Loucy (cell line): ENCODE data around the gene RIPK4.

Experiments used
- EZH2phosphoT487 ChIP-seq: fragments of 200-600 bp; IDR thresholded peaks from 2 replicates; pipeline ENCODE4 v1.6.1; 2018; ENCODE audit warnings: antibody characterized with exemption, mild to moderate bottlenecking, moderate library complexity, borderline replicate concordance
- TF ChIP-seq, protein P1 (sequence below): fragments of 200-600 bp; sonication (generic); conservative IDR thresholded peaks from 2 replicates; pipeline ENCODE4 v1.5.1; 2014; ENCODE audit warnings: mild to moderate bottlenecking, antibody characterized with exemption, low read length

DNA sequence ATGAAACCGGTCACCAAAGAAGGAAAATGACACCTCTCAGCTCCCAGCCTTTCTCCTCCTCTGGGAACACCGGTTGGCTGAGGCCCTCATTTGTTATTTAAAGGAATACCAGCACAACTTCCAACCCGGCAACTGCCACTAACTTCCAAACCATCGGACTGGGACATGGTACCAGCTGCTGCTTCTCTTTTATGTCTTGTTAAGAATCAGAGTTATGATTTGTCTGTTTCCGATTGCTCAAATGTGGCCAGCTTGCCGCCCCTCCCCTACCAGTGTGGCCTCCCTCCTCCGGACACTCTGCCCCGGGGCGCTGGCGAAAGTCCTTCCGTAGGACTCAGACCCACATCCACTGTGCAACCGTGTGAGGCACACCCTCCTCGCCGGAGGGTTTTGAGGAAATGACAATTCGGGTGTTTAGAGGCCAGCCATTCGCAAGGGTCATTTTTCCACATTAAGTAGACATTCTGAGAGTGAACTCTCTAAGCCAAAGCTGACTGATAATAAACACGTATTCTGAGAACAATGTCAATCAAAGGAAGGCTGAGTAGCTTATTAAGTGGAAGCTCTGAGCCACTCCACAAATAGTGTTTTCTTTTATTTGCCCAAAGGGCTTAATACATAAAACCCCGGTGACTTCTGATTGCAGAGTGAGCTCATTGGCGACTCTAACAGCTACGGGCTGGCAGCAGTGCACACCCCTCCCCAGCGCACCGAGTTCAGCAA lies 5.5 kb downstream of the RIPK4 start:
- TF ChIP-seq, protein P1, sequence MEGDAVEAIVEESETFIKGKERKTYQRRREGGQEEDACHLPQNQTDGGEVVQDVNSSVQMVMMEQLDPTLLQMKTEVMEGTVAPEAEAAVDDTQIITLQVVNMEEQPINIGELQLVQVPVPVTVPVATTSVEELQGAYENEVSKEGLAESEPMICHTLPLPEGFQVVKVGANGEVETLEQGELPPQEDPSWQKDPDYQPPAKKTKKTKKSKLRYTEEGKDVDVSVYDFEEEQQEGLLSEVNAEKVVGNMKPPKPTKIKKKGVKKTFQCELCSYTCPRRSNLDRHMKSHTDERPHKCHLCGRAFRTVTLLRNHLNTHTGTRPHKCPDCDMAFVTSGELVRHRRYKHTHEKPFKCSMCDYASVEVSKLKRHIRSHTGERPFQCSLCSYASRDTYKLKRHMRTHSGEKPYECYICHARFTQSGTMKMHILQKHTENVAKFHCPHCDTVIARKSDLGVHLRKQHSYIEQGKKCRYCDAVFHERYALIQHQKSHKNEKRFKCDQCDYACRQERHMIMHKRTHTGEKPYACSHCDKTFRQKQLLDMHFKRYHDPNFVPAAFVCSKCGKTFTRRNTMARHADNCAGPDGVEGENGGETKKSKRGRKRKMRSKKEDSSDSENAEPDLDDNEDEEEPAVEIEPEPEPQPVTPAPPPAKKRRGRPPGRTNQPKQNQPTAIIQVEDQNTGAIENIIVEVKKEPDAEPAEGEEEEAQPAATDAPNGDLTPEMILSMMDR, result no peak
- no peak for TF ChIP-seq EZH2phosphoT487
